Gastrocnemius medialis (tissue), 4 donors: ENCODE results near the gene CSNK1D. TPM values are rescaled to one million over a fixed set of nuclear protein-coding genes. Genes with fewer than 3 reads are reported as not detected.
A peak's percentile ranks its signal among the peaks of the same experiment; 100 is the strongest.

Experiments used
- ATAC-seq, 2 donors: fragments of 150-250 bp; one replicate each; pipeline ENCODE4 v1.9.1; 2016
- DNase-seq, 2 donors: peaks; one replicate each; pipeline ENCODE4 v3.0.0-alpha.2; 2019
- H3K27ac ChIP-seq, 4 donors: fragments of 200-600 bp; sonication (generic); 1 replicate in 1 of 4; 2 replicates in 3 of 4; pipeline ENCODE4 v1.5.1; 2016 to 2018; ENCODE audit warnings: mild to moderate bottlenecking in 2 of 4, moderate library complexity in 1 of 4
- H3K27me3 ChIP-seq, 3 donors: fragments of 200-600 bp; sonication (generic) in 2 of 3; 1 replicate in 1 of 3; 2 replicates in 2 of 3; pipeline versions ENCODE4 v1.5.1 to v1.6.0; 2016 to 2019; ENCODE audit warnings: mild to moderate bottlenecking in 1 of 3, moderate library complexity in 1 of 3
- H3K36me3 ChIP-seq, 2 donors: fragments of 200-600 bp; sonication (generic) in 1 of 2; one replicate each; pipeline ENCODE4 v1.5.1; 2017 to 2018
- H3K4me1 ChIP-seq, 2 donors: fragments of 200-600 bp; sonication (generic) in 1 of 2; one replicate each; pipeline ENCODE4 v1.5.1; 2016 to 2017; ENCODE audit warnings: mild to moderate bottlenecking in 2 of 2
- H3K4me3 ChIP-seq, 4 donors: fragments of 200-600 bp; sonication (generic) in 3 of 4; 1 replicate in 1 of 4; 2 replicates in 3 of 4; pipeline ENCODE4 v1.5.1; 2016 to 2019; ENCODE audit warnings: mild to moderate bottlenecking in 2 of 4
- H3K9me3 ChIP-seq, 3 donors: fragments of 200-600 bp; sonication (generic) in 2 of 3; 1 replicate in 1 of 3; 2 replicates in 2 of 3; pipeline ENCODE4 v1.5.1; 2016 to 2019
- CTCF ChIP-seq, 5 experiments: fragments of 450-650 bp in 3 of 5; fragments of 200-600 bp in 2 of 5; sonication (generic) in 2 of 5; IDR thresholded peaks in 4 of 5; conservative IDR thresholded peaks in 1 of 5; 1 replicate in 4 of 5; 2 replicates in 1 of 5; pipeline ENCODE4 v1.5.1; 2016 to 2019; ENCODE audit warnings: antibody characterized with exemption in 5 of 5, mild to moderate bottlenecking in 3 of 5, moderate library complexity in 3 of 5
- POLR2A ChIP-seq, 2 donors: fragments of 450-650 bp; IDR thresholded peaks; one replicate each; pipeline ENCODE4 v1.6.1; 2017; ENCODE audit warnings: antibody characterized with exemption in 2 of 2, mild to moderate bottlenecking in 2 of 2, moderate library complexity in 2 of 2
- in situ Hi-C, 4 donors: fragments of 200-750 bp; cut with MboI; loops; one replicate each; pipeline versions ENCODE4 v1.15.0 to v1.8.0; 2017; ENCODE audit warnings: low sequenced_read_pairs in 4 of 4
- intact Hi-C: fragments of 100-400 bp; cut with DNase I; formaldehyde crosslinking; loops from one replicate; pipeline ENCODE4 v1.15.1; 2023; ENCODE audit warnings: low total_unique reads
- total RNA-seq, 4 donors: library from RNA; depleted of rRNA; stranded (reverse); fragments of >200 nt; gene quantifications; one replicate each; pipeline versions ENCODE4 v1.1.0 to v1.2.3, GENCODE V29; 2016

The CSNK1D gene
- total RNA-seq, 4 donors from 2014 or later = 34.0 to 55.2 (median 47.3) TPM

DNA sequence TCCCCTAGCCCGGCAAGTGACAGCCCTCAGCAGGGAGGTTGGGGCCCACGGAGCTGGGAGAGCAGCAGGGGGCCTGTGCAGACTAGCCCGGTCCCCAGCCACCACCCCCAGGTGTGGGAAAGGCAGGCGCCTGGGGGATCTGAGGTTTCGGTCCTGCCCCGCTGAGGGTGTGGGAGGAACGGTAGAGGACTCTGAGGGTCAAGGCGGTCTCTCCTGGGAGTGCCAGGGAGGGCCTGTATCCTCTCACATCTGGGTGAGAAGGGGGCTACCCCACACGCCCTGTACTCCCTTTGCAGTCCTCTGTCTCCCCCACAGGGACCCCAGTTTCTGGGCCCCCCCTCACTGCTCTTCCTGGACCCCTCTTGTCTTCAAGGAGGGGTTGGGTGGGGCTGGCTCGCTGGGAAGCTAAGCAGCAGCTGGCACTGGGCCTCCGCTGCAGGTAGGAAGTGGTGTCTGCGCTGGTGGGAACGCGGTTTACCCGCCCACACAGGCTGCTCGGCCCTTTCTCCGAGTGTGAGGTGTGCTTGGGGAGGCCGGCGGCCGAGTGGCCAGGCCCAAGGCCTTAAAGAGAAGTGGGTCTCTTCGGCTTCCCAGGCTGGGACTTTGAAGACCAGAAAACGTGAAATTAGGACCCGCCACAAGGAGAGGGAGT is 28.5 kb upstream of the CSNK1D start:
- Histone ChIP-seq H3K27me3 (no peaks in the 10 kb centered on the region), H3K4me1 (peaks cover 8 to 19% of the 10 kb centered on the region in 2 donors), H3K36me3 (no peaks in the 10 kb centered on the region), H3K27ac (no peak overlapping the region), H3K9me3 (no peaks in the 10 kb centered on the region), H3K4me3 (no peak overlapping the region)
- intact Hi-C loops = loop anchor here (1.0 kb wide), 1 partner anchor 19 kb away; no protein-coding TSS in a partner anchor
- ATAC-seq = no peak
- TF ChIP-seq POLR2A (IDR thresholded peaks at IDR 0.05) (no peak), CTCF (IDR thresholded peaks at IDR 0.05 in 4 of 5, conservative IDR thresholded peaks at IDR 0.05 in 1 of 5) (no peak)
- DNase-seq = no peak
- in situ Hi-C loops = no loop called here

DNA sequence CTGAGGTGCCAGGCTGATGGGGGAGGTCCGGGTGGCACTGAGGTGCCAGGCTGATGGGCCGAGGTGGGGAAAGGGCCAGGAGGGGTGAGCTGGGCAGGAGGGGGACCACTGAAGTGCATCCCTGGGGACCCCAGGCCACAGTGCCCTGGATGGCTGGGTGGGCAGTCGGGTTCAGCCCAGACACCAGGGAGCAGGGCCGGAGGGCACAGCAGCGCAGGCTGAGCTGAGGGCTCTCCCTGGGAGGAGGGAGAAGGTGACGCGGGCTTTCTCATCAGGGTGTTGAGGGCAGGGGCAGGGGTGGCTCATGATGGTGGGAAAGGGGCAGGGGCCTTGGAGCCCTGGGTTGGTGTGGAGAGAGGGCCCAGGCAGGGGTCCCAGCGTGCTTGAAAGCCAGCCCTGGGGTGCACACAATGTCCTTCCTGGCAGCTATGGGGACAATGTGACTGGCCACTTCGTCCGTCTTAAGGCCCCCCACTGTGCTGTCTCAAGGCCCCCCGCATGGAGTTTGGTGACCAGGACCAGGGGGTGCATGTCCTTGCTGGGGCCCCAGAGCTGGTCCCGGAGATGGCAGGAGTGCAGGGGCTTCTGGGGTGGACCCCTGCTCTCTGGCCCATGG is 27.9 kb upstream of the CSNK1D start:
- no peak for ATAC-seq
- H3K4me3 ChIP-seq = no peak overlapping the region
- in situ Hi-C loops (no loop called here), intact Hi-C loops (loop anchor here (1.0 kb wide), 1 partner anchor 20 kb away; no protein-coding TSS in a partner anchor)
- peaks cover 15 to 26% of the 10 kb centered on the region in 2 donors for H3K4me1 ChIP-seq
- H3K27me3 ChIP-seq = no peaks in the 10 kb centered on the region
- DNase-seq = no peak
- no peaks in the 10 kb centered on the region for H3K9me3 ChIP-seq
- no peak overlapping the region for H3K27ac ChIP-seq
- TF ChIP-seq CTCF (IDR thresholded peaks at IDR 0.05 in 4 of 5, conservative IDR thresholded peaks at IDR 0.05 in 1 of 5) (no peak), POLR2A (IDR thresholded peaks at IDR 0.05) (no peak)
- no peaks in the 10 kb centered on the region for H3K36me3 ChIP-seq

DNA sequence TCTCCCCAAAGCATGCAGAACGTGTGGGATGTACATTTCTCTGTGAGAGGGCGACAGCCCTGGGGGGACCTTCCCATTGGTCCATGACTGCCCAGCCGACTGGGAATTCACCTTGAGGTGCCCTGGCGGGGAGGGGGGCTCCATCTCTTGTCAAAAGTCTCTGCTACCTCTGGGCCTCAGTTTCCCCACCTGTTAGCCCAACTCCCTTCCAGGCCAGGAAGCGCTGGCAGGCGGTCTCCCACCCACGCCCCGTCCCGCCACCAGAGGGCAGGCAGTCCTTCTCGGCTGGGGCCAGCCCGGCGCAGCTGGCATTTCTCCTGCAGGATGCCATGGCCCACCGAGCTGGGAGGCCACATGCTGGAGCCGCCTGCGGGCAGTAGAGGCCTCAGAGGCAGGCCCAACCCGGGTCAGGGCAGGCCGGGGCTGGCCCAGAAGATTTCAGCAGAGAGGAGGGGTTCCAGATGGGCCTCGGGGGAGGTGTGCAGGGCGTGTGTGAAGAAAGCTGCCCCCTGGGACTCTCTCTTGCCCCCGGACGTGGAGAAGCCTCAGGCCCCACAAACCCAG is 27.3 kb upstream of the CSNK1D start:
- peaks cover 19 to 27% of the 10 kb centered on the region in 2 donors for H3K4me1 ChIP-seq
- peak; percentile 69 to 93 (median 84) for TF ChIP-seq CTCF (IDR thresholded peaks at IDR 0.05 in 4 of 5, conservative IDR thresholded peaks at IDR 0.05 in 1 of 5)
- no peak for TF ChIP-seq POLR2A (IDR thresholded peaks at IDR 0.05)
- H3K36me3 ChIP-seq = no peaks in the 10 kb centered on the region
- in situ Hi-C loops = no loop called here
- no peak for ATAC-seq
- no peak overlapping the region for H3K4me3 ChIP-seq
- H3K27ac ChIP-seq = no peak overlapping the region
- DNase-seq = peak; percentile 39 to 62
- no peaks in the 10 kb centered on the region for H3K27me3 ChIP-seq
- intact Hi-C loops = loop anchor here (1.0 kb wide), 1 partner anchor 21 kb away; no protein-coding TSS in a partner anchor
- H3K9me3 ChIP-seq = no peaks in the 10 kb centered on the region

DNA sequence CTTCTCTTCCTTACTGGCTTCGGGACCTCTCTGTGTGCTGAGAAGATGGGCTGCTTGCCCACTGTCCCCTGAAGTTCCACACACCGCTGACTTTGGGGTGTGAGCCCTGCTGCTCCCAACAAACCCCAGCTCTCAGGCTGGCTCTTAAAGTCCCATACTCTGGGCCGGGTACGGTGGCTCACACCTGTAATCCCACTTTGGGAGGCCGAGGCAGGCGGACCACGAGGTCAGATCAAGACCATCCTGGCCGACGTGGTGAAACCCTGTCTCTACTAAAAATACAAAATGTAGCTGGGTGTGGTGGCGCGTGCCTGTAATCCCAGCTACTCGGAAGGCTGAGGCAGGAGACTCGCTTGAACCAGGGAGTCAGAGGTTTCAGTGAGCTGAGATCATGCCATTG is 26.7 kb upstream of the CSNK1D start:
- no peak overlapping the region for H3K4me3 ChIP-seq
- H3K9me3 ChIP-seq = no peaks in the 10 kb centered on the region
- ATAC-seq (no peak), DNase-seq (no peak)
- in situ Hi-C loops (no loop called here), intact Hi-C loops (no loop called here)
- no peak overlapping the region for H3K27ac ChIP-seq
- no peaks in the 10 kb centered on the region for H3K36me3 ChIP-seq
- TF ChIP-seq CTCF (IDR thresholded peaks at IDR 0.05 in 4 of 5, conservative IDR thresholded peaks at IDR 0.05 in 1 of 5) = no peak
- no peak for TF ChIP-seq POLR2A (IDR thresholded peaks at IDR 0.05)
- peaks cover 25 to 27% of the 10 kb centered on the region in 2 donors for H3K4me1 ChIP-seq
- no peaks in the 10 kb centered on the region for H3K27me3 ChIP-seq
